Tibial artery (tissue), 4 donors: ENCODE measurements around the gene PPY.
"Not testable (repeated sequence)": the region's sequence is repeated elsewhere in the genome, so short reads cannot be mapped to it uniquely, and the experiment has no call there.

Source experiments
- DNase-seq, 2 donors: peaks; one replicate each; pipeline ENCODE4 v3.0.0-alpha.2; 2019
- H3K27ac ChIP-seq, 2 donors: fragments of 200-600 bp; sonication (generic) in 1 of 2; 1 replicate in 1 of 2; 2 replicates in 1 of 2; pipeline ENCODE4 v1.5.1; 2018 to 2019; ENCODE audit warnings: mild to moderate bottlenecking in 1 of 2
- H3K27me3 ChIP-seq, 2 donors: fragments of 200-600 bp; sonication (generic) in 1 of 2; one replicate each; pipeline versions ENCODE4 v1.5.1 to v1.6.0; 2016 to 2019
- H3K36me3 ChIP-seq, 3 donors: fragments of 200-600 bp; sonication (generic) in 2 of 3; one replicate each; pipeline ENCODE4 v1.5.1; 2016 to 2019; ENCODE audit warnings: mild to moderate bottlenecking in 2 of 3
- H3K4me1 ChIP-seq, 4 donors: fragments of 200-600 bp; sonication (generic) in 2 of 4; 1 replicate in 3 of 4; 2 replicates in 1 of 4; pipeline ENCODE4 v1.5.1; 2016 to 2019
- H3K4me3 ChIP-seq, 2 donors: fragments of 200-600 bp; sonication (generic) in 1 of 2; 1 replicate in 1 of 2; 2 replicates in 1 of 2; pipeline ENCODE4 v1.5.1; 2018 to 2019; ENCODE audit warnings: mild to moderate bottlenecking in 2 of 2
- H3K9me3 ChIP-seq, 3 donors: fragments of 200-600 bp; sonication (generic) in 1 of 3; one replicate each; pipeline ENCODE4 v1.5.1; 2016 to 2019
- CTCF ChIP-seq, 2 experiments: fragments of 200-600 bp in 1 of 2; fragments of 450-650 bp in 1 of 2; IDR thresholded peaks; one replicate each; pipeline ENCODE4 v1.5.1; 2017 to 2019; ENCODE audit warnings: antibody characterized with exemption in 2 of 2, mild to moderate bottlenecking in 1 of 2, moderate library complexity in 1 of 2
- intact Hi-C: fragments of 100-400 bp; cut with DNase I; formaldehyde crosslinking; loops from one replicate; pipeline ENCODE4 v1.15.0; 2023; ENCODE audit warnings: low total_unique reads

Gene PPY

DNA sequence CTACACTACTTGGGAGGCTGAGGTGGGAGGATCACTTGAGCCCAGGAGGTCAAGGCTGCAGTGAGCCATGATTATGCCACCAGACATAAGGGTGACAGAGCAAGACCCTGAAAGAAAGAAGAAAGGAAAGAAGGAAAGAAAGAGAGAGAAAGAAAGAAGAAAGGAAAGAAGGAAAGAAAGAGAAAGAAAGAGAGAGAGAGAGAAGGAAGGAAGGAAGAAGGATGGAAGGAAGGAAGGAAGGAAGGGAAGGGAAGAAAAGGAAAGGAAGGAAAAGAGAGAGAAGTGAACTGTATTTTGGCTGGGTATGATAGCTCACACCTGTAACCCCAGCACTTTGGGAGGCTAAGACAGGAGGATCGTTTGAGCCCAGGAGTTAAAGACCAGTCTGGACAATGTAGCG lies 35.8 kb upstream of the PPY start:
- intact Hi-C loops, result no loop called here
- H3K27ac ChIP-seq, result no peak overlapping the region
- H3K36me3 ChIP-seq, result no peaks in the 10 kb centered on the region
- peaks cover 0 to 68% of the 10 kb centered on the region in 2 donors for H3K27me3 ChIP-seq
- no peak for TF ChIP-seq CTCF (IDR thresholded peaks at IDR 0.05)
- H3K4me1 ChIP-seq, result no peaks in the 10 kb centered on the region
- DNase-seq, result no peak
- no peak overlapping the region for H3K4me3 ChIP-seq
- no peaks in the 10 kb centered on the region for H3K9me3 ChIP-seq

DNA sequence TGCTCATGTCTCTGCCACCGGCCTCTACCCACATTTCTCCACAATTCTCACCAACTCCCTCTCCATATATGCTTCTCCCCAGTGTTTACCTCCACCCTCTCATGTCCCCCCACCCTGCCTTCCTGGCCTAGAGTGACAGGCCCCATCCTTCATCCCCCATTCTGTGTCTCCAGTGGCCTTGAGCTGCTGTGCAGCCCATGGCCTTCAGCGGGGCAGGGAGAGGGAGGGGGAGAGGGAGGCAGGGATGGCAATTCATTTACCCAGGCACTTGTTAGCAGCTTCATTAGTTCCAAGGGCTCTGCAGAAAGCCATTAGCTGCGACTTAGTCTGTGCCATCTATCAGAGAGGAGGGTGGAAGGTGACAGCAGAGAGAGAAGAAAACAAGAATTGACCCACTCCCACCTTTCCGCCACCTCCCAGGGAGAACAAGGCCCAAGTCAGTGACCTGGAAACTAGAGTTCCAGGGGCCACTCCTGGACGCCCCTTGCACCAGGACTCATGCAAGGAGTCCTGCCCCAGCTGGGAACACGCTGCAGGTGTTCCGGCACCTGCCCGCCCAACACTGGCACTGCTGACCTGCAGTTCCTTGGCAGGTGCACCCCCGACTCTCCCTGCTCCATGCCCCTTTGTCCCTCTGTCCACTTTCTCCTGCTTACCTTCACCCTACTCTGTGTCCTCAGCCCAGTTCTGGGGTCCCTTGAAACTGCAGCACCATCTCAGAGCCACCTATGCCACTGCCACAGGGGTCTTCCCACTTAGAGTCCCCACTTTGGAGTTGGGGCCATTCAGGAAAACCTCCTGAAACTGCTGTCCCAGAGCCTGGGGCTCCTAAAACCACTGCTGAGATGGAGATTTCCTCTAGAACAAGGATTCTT lies 34.9 kb upstream of the PPY start:
- intact Hi-C loops, result no loop called here
- H3K9me3 ChIP-seq, result no peaks in the 10 kb centered on the region
- no peak overlapping the region for H3K27ac ChIP-seq
- H3K27me3 ChIP-seq, result peaks cover 0 to 68% of the 10 kb centered on the region in 2 donors
- H3K4me1 ChIP-seq, result no peaks in the 10 kb centered on the region
- H3K4me3 ChIP-seq, result no peak overlapping the region
- no peak for TF ChIP-seq CTCF (IDR thresholded peaks at IDR 0.05)
- H3K36me3 ChIP-seq, result no peaks in the 10 kb centered on the region
- no peak for DNase-seq

DNA sequence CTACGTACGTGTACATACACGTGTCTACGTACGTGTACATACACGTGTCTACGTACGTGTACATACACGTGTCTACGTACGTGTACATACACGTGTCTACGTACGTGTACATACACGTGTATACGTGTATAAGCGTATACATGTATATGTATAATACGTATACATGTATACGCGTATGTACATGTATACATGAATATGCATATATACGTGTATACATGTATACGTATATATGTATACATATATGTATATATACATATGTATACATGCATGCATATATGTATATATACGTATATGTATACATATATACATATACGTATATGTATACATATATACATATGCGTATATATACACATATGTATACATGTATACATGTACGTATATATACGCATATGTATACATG lies 33.6 kb upstream of the PPY start:
- no peak for DNase-seq
- H3K4me3 ChIP-seq, result no peak overlapping the region
- H3K36me3 ChIP-seq, result no peaks in the 10 kb centered on the region
- intact Hi-C loops, result no loop called here
- H3K9me3 ChIP-seq, result no peaks in the 10 kb centered on the region
- TF ChIP-seq CTCF (IDR thresholded peaks at IDR 0.05), result no peak
- H3K27me3 ChIP-seq, result peaks cover 0 to 57% of the 10 kb centered on the region in 2 donors
- no peak overlapping the region for H3K27ac ChIP-seq
- H3K4me1 ChIP-seq, result no peaks in the 10 kb centered on the region

GRCh38 chr17:43974382-43975266 lies 32.3 kb upstream of the PPY start:
- H3K27me3 ChIP-seq, result peaks cover 0 to 55% of the 10 kb centered on the region in 2 donors
- intact Hi-C loops, result no loop called here

DNA sequence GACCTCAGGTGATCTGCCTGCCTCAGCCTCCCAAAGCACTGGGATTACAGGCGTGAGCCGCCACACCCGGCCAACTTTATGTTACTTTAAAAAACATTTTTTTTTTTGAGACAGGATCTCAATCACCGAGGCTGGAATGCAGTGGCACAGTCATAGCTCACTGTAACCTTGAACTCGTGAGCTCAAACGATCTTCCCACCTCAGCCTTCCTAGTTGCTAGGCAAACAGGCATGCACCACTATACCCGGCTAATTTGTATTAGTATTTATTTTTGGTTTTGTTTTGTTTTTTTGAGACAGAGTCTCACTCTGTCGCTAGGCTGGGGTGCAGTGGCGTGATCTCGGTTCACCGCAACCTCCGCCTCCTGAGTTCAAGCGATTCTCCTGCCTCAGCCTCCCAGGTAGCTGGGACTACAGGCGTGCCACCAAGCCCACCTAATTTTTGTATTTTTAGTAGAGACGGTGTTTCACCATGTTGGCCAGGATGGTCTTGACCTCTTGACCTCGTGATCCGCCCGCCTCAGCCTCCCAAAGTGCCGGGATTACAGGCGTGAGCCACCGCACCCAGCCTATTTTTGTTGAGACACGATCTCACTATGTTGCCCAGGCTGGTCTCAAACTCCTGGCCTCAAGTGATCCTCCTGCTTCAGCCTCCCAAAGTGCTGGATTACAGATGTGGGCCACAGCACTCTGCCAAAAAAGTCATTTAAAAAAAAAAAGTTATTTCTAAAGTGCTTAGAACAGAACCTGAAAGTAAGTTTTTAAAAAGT lies 30.4 kb upstream of the PPY start:
- peaks cover 0 to 41% of the 10 kb centered on the region in 2 donors for H3K27me3 ChIP-seq
- DNase-seq, H3K27ac ChIP-seq, H3K36me3 ChIP-seq, H3K4me1 ChIP-seq, intact Hi-C loops, H3K9me3 ChIP-seq, H3K4me3 ChIP-seq: not testable (repeated sequence)

More at GRCh38 chr17:43974382-43975266, 32.3 kb upstream of the PPY start:
- Histone ChIP-seq H3K36me3 (no peaks in the 10 kb centered on the region), H3K4me3 (no peak overlapping the region), H3K27ac (no peak overlapping the region), H3K9me3 (no peaks in the 10 kb centered on the region), H3K4me1 (no peaks in the 10 kb centered on the region)
- TF ChIP-seq CTCF (IDR thresholded peaks at IDR 0.05), result no peak
- no peak for DNase-seq

GRCh38 chr17:43971436-43971835 lies 29.2 kb upstream of the PPY start:
- H3K27ac ChIP-seq, DNase-seq, H3K36me3 ChIP-seq, H3K4me3 ChIP-seq, H3K4me1 ChIP-seq, H3K9me3 ChIP-seq, intact Hi-C loops: not testable (repeated sequence)
- H3K27me3 ChIP-seq, result peaks cover 0 to 38% of the 10 kb centered on the region in 2 donors
